ENCODE measurements around the gene RRM1. TPM values are rescaled to one million over a fixed set of nuclear protein-coding genes. Genes with fewer than 3 reads are reported as not detected.
"Not testable (repeated sequence)": the region's sequence is repeated elsewhere in the genome, so short reads cannot be mapped to it uniquely, and the experiment has no call there.

The RRM1 gene
- total RNA-seq, 1 experiment from 2014 or later: 136 TPM

GRCh38 chr11:4048340-4048739, 46.3 kb upstream of the RRM1 start:
- CTCF ChIA-PET: no interaction called here
- H3K4me1 ChIP-seq: no peaks in the 10 kb centered on the region
- no peaks in the 10 kb centered on the region for H3K27me3 ChIP-seq (replicated peaks; ENCODE audit: control insufficient read depth, insufficient read depth, low read length)
- intact Hi-C loops (cut with micrococcal nuclease; ENCODE audit: unreplicated experiment): no loop called here
- Mint-ChIP-seq H3K36me3 (ENCODE audit: insufficient read depth, unreplicated experiment) (peaks cover 8% of the 10 kb centered on the region), H3K9me3 (ENCODE audit: unreplicated experiment) (no peaks in the 10 kb centered on the region), H3K4me3 (ENCODE audit: unreplicated experiment) (no peak overlapping the region), H3K4me1 (ENCODE audit: low read depth, unreplicated experiment) (no peaks in the 10 kb centered on the region), H3K27me3 (ENCODE audit: insufficient read depth, unreplicated experiment) (no peaks in the 10 kb centered on the region), H3K27ac (ENCODE audit: unreplicated experiment) (no peak overlapping the region)
- no peaks in the 10 kb centered on the region for H3K36me3 ChIP-seq (ENCODE audit: control insufficient read depth, insufficient read depth, low read length)
- POLR2A ChIA-PET: no interaction called here
- H3K9me3 ChIP-seq: 0 out of 2 replicates have a peak, but pooled peaks cover 8% of the 10 kb centered on the region
- no peak for DNase-seq
- BruUV-seq (replicated peaks): no TSS peak
- no peak for TF ChIP-seq CTCF (IDR thresholded peaks at IDR 0.05; ENCODE audit: insufficient read depth in 1 of 2, low read depth in 1 of 2, low read length in 1 of 2, severe bottlenecking in 1 of 2, unreplicated experiment in 1 of 2)
- H3K4me3 ChIP-seq (ENCODE audit: low read depth, low read length): no peak overlapping the region

- no peaks in the 10 kb centered on the region for H3K4me1 Mint-ChIP-seq (ENCODE audit: low read depth, unreplicated experiment)
- ChIA-PET POLR2A (no interaction called here), CTCF (interaction anchor here (0.6 to 1.1 kb wide), 2 partner anchors 88 to 195 kb away, joined by 3 to 4 read pairs; no protein-coding TSS in a partner anchor)
- BruUV-seq (replicated peaks): no TSS peak
- H3K27ac Mint-ChIP-seq (ENCODE audit: unreplicated experiment): no peak overlapping the region
- no peak overlapping the region for H3K4me3 Mint-ChIP-seq (ENCODE audit: unreplicated experiment)
- intact Hi-C loops (cut with micrococcal nuclease; ENCODE audit: unreplicated experiment): no loop called here
- no peak overlapping the region for H3K4me3 ChIP-seq (ENCODE audit: low read depth, low read length)
- peaks cover 8% of the 10 kb centered on the region for H3K36me3 Mint-ChIP-seq (ENCODE audit: insufficient read depth, unreplicated experiment)
- no peaks in the 10 kb centered on the region for H3K36me3 ChIP-seq (ENCODE audit: control insufficient read depth, insufficient read depth, low read length)
- H3K27me3 ChIP-seq (replicated peaks; ENCODE audit: control insufficient read depth, insufficient read depth, low read length): no peaks in the 10 kb centered on the region
- no peak for TF ChIP-seq CTCF (IDR thresholded peaks at IDR 0.05; ENCODE audit: insufficient read depth in 1 of 2, low read depth in 1 of 2, low read length in 1 of 2, severe bottlenecking in 1 of 2, unreplicated experiment in 1 of 2)
- no peak for DNase-seq
- H3K9me3 Mint-ChIP-seq (ENCODE audit: unreplicated experiment): no peaks in the 10 kb centered on the region
- no peaks in the 10 kb centered on the region for H3K27me3 Mint-ChIP-seq (ENCODE audit: insufficient read depth, unreplicated experiment)
- 0 out of 2 replicates have a peak, but pooled peaks cover 8% of the 10 kb centered on the region for H3K9me3 ChIP-seq
- H3K4me1 ChIP-seq: peaks cover 2% of the 10 kb centered on the region
These were observed 45.6 kb upstream of the RRM1 start for GRCh38 chr11:4049006-4049405.

- H3K4me1 ChIP-seq: peaks cover 13% of the 10 kb centered on the region
- no TSS peak for BruUV-seq (replicated peaks)
- H3K9me3 Mint-ChIP-seq (ENCODE audit: unreplicated experiment): no peaks in the 10 kb centered on the region
- intact Hi-C loops (cut with micrococcal nuclease; ENCODE audit: unreplicated experiment): no loop called here
- H3K4me3 ChIP-seq (ENCODE audit: low read depth, low read length): no peak overlapping the region
- H3K36me3 ChIP-seq (ENCODE audit: control insufficient read depth, insufficient read depth, low read length): no peaks in the 10 kb centered on the region
- ChIA-PET POLR2A (no interaction called here), CTCF (interaction anchor here (1.1 kb wide), 1 partner anchor 196 kb away, joined by 3 read pairs; no protein-coding TSS in a partner anchor)
- H3K36me3 Mint-ChIP-seq (ENCODE audit: insufficient read depth, unreplicated experiment): peaks cover 9% of the 10 kb centered on the region
- no peaks in the 10 kb centered on the region for H3K27me3 ChIP-seq (replicated peaks; ENCODE audit: control insufficient read depth, insufficient read depth, low read length)
- no peak overlapping the region for H3K27ac Mint-ChIP-seq (ENCODE audit: unreplicated experiment)
- no peak for DNase-seq
- no peak for TF ChIP-seq CTCF (IDR thresholded peaks at IDR 0.05; ENCODE audit: insufficient read depth in 1 of 2, low read depth in 1 of 2, low read length in 1 of 2, severe bottlenecking in 1 of 2, unreplicated experiment in 1 of 2)
- peaks cover 9% of the 10 kb centered on the region for H3K4me1 Mint-ChIP-seq (ENCODE audit: low read depth, unreplicated experiment)
- no peaks in the 10 kb centered on the region for H3K27me3 Mint-ChIP-seq (ENCODE audit: insufficient read depth, unreplicated experiment)
- 0 out of 2 replicates have a peak, but pooled peaks cover 8% of the 10 kb centered on the region for H3K9me3 ChIP-seq
- H3K4me3 Mint-ChIP-seq (ENCODE audit: unreplicated experiment): no peak overlapping the region
These were observed 44.5 kb upstream of the RRM1 start for GRCh38 chr11:4050138-4050537.

GRCh38 chr11:4053200-4053599, 41.4 kb upstream of the RRM1 start:
- Mint-ChIP-seq H3K4me1 (ENCODE audit: low read depth, unreplicated experiment) (peaks cover 16% of the 10 kb centered on the region), H3K36me3 (ENCODE audit: insufficient read depth, unreplicated experiment) (peaks cover 16% of the 10 kb centered on the region)
- H3K4me3 ChIP-seq (ENCODE audit: low read depth, low read length); DNase-seq; H3K36me3 ChIP-seq (ENCODE audit: control insufficient read depth, insufficient read depth, low read length); BruUV-seq (replicated peaks); H3K9me3 Mint-ChIP-seq (ENCODE audit: unreplicated experiment); H3K4me3 Mint-ChIP-seq (ENCODE audit: unreplicated experiment); intact Hi-C loops (cut with micrococcal nuclease; ENCODE audit: unreplicated experiment); H3K27ac Mint-ChIP-seq (ENCODE audit: unreplicated experiment); H3K27me3 Mint-ChIP-seq (ENCODE audit: insufficient read depth, unreplicated experiment); POLR2A ChIA-PET; CTCF ChIA-PET; H3K9me3 ChIP-seq; H3K27me3 ChIP-seq (replicated peaks; ENCODE audit: control insufficient read depth, insufficient read depth, low read length): not testable (repeated sequence)
- H3K4me1 ChIP-seq: peaks cover 13% of the 10 kb centered on the region
